Stimulated activated CD8-positive, alpha-beta memory T cell treated with anti-CD3 and anti-CD28 coated beads, Interleukin-12 subunit alpha, Interleukin-12 subunit beta, amount 100 ng/mL, for 1 hour (primary cell): ENCODE measurements around the gene MBD4.
"Not testable (repeated sequence)": the region's sequence is repeated elsewhere in the genome, so short reads cannot be mapped to it uniquely, and the experiment has no call there.

ENCODE experiments used
- DNase-seq: peaks from one replicate; pipeline ENCODE4 v3.0.0-alpha.2; 2020; ENCODE audit warnings: low read depth

MBD4 gene

DNA sequence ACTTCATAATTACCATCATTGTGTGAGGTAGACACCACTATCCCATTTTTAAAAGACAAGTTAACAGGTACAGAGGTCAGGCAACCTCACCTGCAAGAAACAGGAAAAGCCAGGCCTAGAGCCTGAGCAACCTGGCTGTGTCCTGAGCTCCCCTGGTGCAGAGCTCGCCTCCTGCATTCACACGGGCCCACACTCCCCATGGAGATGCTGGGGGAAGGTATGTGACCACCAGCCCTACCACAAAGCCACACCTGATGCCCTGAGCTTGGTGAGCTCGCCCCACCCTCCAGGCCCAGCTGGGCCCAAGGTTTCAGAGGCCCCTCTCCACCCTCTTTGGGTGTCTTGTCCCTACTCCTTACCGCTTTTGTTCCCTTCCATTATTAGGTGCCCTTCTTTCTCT lies 10.1 kb downstream of the MBD4 start:
- no peak for DNase-seq

DNA sequence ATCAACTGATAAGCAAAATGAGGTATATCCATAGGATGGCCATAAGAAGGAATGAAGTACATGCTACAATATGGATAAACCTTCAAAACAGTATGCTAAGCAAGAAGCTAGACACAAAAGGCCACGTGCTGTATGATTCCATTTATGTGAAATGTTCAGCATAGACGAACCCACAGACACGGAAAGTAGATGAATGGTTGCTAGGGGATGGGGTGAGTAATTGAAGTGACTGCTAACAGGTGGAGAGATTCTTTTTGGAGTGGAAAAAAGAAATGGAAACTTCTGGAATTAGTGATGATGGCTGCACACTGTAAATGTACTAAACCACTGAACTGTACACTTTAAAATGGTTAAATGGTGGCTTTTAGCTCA lies 10.7 kb downstream of the MBD4 start:
- no peak for DNase-seq

DNA sequence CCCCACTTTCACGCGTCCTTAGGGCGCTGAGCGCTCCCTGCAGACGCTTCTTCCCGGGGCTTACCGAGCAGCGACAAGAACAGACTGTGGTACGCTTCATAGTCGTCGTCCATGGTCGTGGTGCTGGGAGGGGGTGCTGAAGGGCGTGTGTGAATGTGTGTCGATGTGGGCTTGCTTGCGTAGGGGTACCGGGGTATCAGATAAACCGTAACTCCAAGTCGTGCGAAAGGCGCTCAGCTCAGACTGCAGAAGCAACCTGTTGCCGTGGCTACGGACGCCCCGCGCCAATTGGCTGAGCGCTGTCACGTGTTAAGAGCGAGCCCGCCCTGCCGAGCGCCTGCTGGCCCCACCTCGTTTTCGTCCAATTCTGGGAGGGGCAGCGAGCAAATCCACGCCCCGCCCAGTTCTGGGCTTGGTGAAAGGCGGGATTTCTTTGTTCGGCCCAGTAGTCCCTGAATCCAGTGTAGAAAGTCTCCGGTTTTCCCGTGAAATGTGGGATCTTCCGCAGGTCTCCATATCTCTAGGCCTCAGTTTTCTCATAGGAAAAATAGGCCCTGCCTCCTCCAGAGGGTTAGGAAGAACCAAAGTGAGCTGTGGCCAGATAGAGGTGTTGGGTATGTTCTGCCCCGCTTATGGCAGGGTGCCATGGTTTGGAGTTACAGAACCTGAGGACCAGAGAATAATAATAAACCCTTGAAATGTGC lies 11.2 kb downstream of the MBD4 start, which contains the start of gene EFCAB12:
Gene EFCAB12, minus strand, starts transcription at position 261 of the 704 bp plus-strand sequence. Its CDS starts 148 bp downstream, at position 113.
- DNase-seq, result peak; percentile 69

DNA sequence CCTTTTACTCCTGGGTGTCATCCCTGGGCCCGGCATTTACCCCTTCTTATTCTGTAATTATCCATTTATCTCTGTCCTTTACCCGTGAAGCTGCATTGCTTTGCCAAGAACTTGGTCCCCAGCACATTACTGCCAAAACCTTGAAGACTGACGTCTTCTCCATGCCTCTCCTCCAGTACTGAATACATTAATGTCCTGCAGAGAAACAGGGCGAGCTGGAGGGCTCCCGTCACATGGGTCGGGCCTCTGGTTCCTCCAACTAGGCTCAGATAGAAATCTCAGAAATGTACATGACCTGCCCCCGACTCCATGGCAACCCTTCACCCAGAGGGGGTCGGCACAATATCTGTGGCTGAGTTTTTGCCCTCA lies 11.8 kb downstream of the MBD4 start:
- DNase-seq, result no peak

DNA sequence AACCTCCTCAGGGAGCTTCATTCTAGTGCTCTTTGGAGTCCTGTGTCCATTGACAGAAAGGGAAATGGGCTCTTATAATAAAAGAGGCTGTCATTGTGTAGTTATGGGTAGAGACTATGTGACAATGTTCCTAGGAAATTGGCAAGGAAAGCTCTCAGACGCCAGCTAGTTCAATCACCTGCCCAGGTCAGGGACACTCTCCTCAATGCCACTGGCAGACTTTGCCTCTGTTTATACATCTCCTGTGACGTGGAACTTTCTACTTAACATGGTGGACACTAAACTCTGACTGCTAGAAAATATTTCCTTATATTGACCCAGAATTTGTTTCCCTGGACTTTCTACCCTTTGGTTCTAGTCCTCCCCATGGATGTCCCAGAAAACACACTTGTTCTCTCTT lies 14.1 kb downstream of the MBD4 start:
- no peak for DNase-seq

DNA sequence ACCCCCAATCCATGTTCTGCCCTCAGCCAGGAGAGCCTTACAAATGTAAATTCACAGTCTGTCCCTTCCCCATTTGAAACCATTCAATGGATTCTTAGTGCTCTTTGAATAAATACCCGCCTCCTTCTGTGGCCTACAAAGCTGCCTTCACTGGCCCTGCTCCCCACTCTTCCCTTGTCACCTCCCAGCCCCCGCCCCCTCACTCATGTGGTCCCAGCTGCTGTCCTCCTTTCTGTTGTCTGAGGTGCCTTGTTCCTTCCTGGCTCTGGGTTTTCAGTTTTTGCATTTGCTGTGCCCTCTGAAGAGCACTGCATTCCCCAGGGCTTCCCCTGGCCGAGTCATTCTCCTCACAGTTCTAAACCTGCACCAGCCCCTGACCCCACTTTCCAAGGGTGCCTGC lies 14.5 kb downstream of the MBD4 start:
- DNase-seq, result no peak

DNA sequence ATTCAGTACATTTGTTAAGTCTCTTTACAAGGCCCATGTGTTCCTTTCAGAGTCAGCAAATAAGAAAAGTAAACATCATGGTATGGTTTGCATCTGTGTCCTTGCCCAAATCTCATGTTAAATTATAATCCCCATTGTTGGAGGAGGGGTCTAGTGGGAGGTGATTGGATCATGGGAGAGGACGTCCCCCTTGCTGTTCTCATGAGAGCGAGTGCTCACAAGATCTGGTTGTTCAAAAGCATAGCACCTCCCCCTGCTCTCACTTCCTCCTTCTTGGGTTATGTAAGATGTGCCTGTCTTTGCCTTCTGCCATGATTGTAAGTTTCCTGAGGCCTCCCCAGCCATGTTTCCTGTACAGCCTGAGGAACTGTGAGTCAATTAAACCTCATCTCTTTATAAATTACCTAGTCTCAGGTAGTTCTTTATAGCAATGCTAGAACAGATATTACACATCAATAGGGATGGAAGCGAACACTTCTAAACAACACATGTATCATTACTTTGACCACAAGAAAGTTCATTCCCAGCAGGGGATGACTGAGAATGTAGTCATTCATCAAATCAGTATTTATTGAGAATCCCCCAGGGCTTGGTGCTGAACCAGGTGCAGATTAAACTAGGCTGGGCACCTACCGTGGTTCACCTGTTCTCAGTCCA lies 15.4 kb downstream of the MBD4 start:
- no peak for DNase-seq

DNA sequence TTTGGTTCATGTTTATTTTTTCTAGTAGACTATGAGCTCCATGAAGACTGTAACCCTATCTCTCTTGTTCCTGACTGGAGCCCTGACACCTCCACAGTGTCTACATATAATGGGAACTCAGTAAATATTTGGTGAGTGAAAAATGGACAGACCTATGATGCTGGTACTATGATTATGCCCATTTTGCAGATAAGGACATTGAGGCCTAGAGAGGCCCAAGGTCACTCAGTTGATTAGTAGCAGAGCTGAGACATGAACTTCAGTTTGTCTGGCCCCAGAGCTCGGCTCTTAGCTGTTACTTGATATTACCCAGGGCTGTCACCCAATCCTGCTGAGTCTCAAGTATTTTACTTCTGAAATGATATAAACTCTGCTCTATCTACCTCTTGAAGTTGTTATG lies 16.9 kb downstream of the MBD4 start:
- DNase-seq, result no peak

DNA sequence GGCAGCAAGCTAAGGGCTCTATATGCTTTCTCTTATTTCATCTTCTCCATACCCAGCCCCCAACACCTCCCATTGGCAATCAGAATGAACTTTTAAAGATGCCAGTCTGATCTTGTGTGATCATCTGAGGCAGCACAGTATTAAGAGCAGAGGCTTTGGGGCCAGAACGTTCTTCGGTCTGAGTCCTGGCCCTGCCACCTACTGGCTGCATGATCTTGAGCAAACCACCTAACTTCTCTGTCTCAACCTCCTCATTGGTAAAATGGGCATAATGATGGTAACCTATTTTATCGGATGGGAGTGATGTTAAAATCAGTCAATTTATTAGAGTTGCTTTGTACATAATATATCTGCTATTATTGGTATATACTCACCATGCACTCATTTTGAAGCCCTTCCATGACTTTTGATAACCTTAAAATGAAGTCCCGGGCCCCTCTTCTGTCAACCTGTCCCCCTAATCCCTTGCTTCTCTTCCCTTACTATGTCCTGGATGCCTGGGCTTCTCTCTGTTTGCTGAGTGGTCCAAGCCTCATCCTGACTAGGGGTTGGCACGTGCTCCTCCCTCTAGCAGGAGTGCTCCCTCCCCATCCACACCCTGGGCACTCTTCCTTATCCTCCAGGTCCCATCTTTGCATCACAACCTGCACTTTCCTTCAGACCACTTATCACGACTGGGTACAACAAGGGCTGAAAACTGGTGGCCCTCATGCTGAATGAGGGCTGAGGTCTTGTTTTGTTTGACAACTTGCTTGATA lies 17.6 kb downstream of the MBD4 start:
- no peak for DNase-seq

DNA sequence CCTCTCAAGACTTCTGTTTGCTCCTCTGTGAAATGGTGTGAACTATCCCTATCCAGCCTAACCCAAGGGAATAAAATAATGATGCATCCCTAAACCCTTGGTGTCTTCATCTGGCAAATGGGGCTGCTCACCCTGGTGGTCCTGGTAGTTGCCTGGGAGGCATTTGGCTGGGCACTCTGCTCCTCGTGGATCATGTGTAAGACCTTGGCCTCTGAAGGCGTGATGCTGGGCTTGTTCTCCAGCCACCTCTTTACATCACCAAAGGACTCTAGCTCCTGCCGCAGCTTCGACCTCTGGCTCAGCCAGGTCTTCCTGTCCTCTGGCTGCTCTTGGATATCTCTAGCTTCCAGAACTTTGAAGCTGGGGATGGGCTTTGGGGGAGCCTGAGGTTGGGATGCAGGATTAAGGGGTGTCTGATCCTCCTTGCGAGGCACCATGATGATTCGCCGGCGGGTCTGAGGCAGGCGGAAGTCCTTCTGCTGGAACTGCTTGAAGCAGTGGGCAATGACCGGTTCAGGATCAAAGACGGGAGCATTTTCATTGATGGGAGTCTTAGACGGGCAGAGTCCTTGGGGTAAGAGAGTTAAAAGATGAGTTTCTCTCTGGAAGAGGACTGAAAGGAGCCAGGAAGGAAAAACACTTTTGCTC lies 18.4 kb downstream of the MBD4 start:
- no peak for DNase-seq

DNA sequence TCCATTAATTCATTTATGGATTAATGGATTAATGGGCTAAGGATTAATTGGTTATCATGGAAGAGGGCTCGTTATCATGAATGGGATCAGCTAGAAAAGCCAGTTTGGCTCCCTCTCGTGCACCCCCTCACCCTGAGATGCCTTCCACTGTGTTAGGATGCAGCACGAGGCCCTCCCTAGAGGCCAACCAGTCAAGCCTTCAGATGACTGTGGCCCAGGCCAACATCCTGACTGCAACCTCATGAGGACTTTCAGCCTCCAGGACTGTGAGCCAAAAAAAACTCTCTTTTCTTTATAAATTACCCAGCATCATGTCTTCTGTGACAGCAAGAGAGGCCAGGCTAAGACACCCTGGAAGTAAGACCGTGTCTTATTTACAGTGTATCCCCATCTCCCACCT lies 20.3 kb downstream of the MBD4 start:
- no peak for DNase-seq

DNA sequence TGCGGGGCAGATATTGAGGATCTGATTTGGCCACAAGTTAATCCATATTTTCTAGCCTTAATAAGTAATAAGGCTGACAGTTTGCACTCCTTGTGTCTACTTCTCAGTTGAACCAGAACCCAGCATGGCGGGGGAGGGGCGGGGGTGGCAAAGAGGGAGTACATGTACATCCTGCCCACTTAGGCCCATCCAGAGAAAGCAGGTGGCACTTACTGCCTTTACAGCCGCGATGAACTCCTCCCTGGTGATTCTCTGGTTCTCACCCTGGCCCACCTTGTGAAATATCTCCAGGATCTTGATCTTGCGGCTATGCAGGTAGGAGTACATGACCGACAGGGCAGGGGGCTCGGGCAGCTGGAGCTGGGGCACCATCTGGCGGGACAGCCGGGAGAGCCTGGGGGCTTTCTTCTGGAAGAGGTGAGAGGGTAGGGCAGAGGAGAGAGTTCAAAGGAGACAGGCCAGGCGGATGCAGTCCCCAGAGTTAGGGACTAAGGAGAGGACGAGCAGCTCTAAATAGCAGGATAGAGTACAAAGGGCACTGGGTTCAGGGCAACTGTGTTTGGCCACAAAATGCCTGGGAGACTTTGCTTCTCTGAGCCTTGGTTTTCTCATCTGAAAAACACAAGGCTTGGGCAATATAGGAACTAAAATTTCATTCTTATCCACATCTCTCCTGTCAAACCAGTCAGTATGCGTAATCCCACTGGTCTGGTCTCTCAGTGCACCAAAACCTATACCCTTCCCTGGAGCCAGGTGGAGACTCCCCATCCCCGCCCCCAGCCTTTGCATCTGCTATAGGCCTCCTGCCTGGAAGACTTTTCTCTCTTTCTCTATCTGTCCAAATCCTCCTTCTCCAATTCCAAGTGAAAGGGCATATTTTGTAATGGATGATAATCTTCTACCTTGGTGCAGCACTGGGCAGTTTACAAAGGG lies 21.4 kb downstream of the MBD4 start:
- DNase-seq, result no peak

DNA sequence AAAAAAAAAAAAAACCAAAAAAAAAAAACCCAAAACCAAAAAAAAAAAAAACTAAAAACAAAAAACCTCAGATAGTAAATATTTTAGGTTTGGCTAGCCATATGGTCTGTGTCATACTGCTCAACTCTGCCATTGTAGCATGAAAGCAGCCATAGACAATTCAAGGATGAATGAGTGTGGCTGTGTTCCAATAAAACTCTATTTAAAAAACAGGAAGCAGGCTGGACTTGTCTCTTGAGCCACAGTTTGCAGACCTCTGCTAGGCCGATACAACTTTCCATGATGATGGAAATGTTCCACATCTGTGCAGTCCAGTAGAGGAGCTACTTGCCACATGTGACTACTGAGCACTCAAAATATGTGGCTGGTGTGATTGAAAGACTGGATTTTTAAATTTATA lies 22.4 kb downstream of the MBD4 start:
- DNase-seq, result no peak

DNA sequence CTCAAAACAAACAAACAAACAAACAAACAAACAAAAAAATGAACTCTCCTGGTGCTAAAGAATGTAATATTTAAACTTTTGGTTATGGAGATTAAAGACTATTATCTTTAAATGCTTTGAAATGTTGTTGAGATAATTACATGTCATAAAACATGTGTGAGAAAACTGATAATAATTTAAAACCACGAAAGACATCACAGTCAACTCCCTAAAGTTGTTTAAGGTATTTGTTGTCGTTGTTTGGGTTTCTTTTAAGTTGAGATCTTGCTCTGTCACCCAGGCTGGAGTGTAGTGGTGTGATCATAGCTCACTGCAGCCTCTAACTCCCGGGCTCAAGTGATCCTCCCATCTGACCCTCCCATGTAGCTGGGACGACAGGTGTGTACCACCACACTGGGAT lies 23.3 kb downstream of the MBD4 start:
- no peak for DNase-seq

DNA sequence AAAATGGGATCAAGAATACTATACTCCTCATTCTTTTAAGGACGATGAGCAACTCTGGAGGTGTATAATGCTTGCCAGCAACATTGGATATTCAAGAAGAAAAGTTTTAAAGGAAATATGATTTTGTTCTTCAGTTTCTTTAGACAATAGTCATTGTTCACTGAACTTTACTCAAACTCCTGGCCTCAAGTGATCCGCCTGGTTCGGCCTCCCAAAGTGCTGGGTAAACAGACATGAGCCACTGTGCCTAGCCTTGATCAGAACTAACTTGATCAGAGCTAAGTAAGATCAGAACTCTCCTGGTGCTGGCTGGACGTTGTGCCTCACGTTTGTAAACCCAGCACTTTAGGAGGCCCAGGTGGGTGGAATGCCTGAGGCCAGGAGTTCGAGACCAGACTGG lies 23.9 kb downstream of the MBD4 start:
- DNase-seq, result no peak

DNA sequence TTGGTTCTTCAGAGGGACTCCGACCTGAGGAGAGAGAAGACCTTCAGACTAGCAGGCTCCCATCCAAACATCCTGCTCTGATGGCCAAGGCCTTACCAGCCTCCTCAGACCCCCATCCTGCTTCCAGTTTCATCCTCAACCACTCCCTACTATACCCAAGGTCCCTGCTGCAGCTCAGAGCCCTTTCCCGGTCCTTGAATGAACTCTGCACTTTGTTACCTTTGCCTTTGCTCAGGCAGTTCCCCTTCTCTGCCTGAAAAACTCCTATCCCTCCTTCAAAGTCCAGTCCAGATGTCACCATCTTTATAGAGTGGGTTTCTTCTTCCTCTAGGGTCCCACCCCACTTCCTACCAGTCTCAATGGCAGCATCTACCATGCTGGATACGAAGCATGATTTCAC lies 24.4 kb downstream of the MBD4 start:
- DNase-seq, result no peak

DNA sequence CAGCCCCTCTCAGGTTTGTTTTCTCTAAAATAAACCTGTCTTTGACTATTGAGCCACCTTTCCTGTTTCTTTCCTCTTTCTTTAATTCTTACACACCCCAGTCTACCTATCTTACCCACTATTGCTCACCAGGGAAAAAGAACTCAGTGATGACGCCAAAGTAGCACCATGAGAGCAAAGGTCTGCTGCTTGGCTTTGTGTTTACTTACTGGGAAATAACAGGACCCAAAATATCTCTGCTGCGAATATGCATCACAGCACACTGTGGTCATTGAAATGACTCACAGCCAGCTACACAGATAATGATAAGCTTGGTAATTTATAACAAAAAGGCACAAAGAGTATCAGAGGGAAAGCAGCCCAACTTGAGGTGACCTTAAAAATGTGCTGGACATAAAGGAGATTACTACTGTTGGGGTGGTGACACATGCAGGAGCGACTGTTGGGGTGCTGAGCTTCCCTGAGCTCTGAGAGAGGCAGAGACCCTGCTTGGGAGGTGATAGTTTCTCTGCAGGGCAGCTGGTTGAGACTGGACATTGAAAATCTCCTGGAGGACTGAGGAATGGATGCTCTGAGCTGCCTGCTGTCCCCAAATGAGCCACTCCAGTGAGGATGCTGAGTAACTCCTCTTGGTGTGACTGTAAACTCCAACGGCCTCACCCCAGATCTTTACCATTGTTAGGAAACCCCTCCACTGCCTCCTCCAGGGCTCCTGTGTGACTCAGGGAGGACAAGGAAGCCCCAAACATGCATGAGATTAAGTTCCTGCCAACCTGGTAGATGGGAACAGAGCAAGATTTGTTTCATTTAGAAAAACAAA lies 25.9 kb downstream of the MBD4 start:
- DNase-seq, result no peak

DNA sequence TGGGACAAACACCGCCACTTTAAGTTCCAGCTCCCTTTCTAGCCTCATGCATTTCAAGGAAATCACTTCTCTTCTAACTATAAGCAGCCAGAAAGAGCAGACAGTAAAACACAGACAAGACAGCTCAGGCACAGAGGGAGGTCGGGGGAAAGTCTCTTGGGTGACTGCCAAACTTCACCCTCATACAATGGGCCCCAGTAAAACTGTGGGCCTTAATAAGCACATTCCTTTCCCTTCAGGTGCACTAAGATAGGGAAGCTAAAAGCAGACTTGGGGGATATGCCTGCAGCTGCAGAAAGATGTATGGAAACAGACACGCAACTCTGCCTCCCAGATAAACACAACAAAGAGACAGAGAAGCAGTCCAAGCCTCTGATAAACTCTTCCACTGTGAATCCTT lies 26.5 kb downstream of the MBD4 start:
- DNase-seq, result not testable (repeated sequence)

DNA sequence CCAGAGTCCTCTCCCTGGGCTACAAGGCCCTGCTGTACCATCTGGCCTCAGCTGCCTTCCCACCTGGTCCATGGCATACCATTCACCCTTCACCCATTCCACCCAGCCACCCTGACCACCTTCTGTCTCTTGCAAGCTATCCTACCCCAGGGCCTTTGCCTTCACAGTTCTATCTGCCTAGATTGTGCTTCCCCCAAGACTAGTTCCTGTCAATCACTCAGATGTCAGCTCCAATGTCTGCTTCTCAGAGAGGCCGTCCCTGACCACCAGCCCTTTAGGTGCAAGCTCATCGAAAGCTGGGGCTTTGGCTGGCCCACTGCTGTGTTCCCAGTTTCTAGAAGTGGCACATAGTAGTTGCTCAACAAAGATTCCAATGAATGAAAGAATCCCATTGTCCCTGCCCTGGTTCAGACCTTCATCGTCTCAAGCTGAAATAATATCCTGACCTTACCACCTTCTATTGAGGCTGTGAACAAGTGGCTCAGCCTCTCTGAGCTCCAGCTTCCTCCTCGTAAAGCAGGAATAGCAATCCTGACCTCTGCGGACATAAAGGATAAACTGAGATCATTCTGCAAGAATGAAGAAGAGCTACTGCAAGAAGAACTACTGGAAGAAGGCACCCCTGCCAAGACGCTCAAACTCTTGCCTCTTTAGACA lies 27.1 kb downstream of the MBD4 start:
- DNase-seq, result no peak

DNA sequence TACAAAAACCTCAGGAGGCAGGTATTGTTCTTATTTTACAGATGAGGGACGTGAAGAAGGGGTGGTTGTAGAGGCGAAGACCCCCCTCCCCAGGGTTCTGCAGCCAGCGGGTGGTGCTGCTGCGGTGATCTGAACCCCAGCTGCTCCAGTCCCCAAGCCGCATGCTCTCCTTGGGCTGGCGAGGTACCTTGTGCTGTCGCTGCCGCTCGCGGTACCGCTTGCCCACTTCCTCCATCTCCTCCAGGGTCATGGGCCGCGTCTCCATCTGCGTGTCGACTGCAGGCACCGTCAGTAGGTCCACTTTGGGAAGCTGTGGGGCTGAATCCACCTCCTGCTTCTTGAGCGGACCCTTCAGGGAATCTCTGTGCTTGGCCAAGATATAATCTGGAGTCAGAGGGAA lies 28.8 kb downstream of the MBD4 start:
- DNase-seq, result no peak
